GM10847 (cell line): Measurements from ENCODE around the gene NKAIN2.

Experiments used
- POLR2A ChIP-seq: IDR thresholded peaks from 2 replicates; pipeline ENCODE4 v1.6.1; 2011; ENCODE audit not compliant: insufficient read length; ENCODE audit errors: extremely low read depth

NKAIN2 gene

GRCh38 chr6:123962508-123962907, 158.8 kb downstream of the NKAIN2 start:
- no peak for TF ChIP-seq POLR2A

- no peak for TF ChIP-seq POLR2A
Measured at GRCh38 chr6:123965894-123966293, 162.2 kb downstream of the NKAIN2 start.

DNA sequence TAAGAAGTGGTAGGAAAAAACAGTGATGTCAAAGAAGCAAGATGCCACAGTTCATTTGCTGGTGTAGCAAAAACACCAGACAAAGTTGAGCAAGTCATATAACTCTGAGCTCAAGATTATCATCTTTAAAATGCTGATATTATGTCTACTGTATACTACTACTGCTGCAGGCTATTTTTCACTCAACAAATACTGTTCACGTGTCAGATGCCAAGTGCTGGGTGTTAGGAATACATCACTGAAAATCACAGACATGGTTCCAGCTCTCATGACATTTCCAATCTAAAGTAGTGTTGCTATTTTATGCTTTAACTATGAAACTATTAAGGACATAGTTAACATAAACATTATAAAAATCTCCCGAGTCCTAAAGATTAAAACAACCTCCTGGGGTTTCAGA, 163.0 kb downstream of the NKAIN2 start:
- no peak for TF ChIP-seq POLR2A

- TF ChIP-seq POLR2A = no peak
Measured at GRCh38 chr6:123967905-123968304, 164.2 kb downstream of the NKAIN2 start.

GRCh38 chr6:123972600-123973294, 169.1 kb downstream of the NKAIN2 start:
- no peak for TF ChIP-seq POLR2A

DNA sequence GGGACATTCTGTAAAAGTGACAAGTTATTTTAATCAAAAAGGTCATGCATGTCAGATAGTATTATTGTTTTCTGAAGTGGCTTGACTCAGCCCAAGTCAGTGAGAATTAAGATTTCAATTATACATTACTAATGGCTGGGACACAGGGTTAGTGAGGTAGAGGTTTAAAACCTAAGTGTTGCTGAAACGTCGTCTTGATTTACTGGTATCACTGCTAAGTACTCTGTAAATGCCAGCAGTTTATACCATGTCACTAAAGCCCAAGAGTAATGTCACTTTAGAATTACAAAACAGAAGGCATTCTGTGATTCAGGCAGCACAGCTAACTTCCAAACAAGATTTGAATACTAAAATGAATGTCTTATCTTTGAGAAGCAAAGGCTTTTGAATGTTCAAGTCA, 176.6 kb downstream of the NKAIN2 start:
- TF ChIP-seq POLR2A = no peak

GRCh38 chr6:123986938-123987337, 183.3 kb downstream of the NKAIN2 start:
- TF ChIP-seq POLR2A = no peak

GRCh38 chr6:123990376-123990775, 186.7 kb downstream of the NKAIN2 start:
- no peak for TF ChIP-seq POLR2A

GRCh38 chr6:123994168-123994567, 190.5 kb downstream of the NKAIN2 start:
- TF ChIP-seq POLR2A = no peak

DNA sequence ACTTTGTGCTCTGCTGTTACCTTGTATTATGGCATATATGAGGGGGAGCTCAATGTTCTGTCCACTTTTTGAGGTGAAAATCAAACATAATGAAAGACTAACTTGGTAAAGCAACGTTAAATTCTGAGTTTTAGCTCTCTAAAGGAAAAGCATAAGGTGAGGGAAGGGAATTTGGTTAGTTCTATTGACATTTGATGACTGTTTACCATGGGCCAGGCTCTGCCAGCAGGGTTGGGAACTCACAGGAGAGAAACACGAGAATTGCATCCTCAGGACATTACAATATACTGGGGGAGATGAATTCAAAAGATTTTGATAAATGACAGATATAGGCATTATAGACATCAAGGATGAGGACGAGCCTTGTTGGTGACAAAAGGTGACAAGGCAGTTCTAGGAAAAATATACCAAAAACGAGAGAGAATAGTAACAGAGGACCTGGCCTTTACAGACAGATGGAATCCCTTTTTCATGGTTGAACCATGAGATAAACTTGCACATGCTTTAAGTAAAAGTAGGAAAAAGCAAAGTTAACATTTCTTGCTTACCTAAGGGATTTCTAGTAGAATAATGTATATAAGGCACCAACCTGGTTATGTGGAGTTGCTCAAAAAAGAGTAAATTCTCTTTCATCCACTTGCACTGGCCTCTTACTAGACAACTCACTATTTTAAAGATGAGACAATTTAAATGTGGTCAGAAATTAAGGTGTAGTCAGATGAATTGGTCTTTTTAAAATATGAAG, 191.4 kb downstream of the NKAIN2 start:
- no peak for TF ChIP-seq POLR2A

DNA sequence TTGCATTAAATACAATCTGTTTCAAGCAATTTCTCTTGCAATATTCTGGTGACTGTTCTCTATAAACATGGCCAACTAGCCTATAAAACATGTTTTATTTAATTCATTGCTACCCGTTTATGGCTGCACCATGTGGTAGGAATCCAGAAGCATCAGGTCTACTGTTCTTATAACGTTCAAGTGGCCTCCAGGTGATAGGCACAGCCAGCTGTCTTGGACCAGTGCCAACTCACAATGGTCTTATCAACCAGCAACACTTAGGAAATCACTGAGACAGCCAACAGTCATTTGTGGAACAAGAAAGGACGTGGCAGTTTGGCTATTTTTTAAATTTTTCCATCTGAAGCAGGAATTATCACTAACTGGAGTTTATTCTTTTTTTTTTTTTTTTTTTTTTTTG, 193.6 kb downstream of the NKAIN2 start:
- no peak for TF ChIP-seq POLR2A

- no peak for TF ChIP-seq POLR2A
Measured at GRCh38 chr6:124002377-124003081, 198.9 kb downstream of the NKAIN2 start.

GRCh38 chr6:124007266-124007665, 203.6 kb downstream of the NKAIN2 start:
- TF ChIP-seq POLR2A = no peak

DNA sequence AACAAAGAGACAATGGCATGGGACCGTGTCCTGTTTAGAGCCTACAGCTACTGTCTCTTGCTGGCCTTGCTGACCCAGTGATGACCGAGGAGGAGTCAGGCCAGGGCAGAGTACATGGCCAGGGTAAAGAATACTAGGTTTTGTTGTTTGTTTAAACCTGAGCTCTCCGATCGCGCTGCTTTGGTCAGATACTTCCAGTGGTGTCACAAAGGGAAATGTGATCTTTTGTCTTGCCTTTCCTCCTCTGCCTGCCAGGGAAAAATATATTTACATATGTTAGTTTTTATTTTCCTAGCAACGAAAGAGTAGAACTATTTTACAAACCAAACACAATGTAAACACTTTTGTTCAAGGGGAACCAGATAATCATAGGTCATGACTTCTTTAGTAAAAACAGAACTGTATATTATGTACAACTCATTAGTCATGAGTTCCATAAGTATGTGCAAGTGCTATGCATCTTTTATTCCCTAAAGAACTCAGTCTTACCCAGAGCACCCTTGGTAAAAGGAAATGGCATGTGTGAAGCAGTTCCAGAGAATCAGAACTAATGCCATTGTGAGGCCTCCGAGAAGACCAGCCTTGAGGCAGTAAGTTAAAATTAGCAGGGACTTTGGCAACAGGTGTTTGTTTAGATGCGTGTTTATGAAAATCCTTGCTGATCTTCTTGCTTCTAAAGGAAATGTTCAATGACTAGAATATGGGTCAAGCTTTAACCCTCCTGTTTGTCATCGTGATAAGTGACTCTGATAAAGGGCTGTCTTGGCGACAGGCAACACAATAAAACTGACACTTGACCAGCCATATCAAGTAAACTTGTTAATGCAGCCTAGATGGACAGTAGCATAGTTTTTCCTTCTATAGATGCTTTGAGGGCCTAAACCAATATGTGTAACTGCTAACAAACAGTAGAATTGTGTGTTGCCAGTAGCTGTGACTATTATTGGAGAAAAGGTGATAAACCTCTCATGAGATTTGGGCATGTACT, 204.6 kb downstream of the NKAIN2 start:
- no peak for TF ChIP-seq POLR2A
